ENCODE measurements around the gene MAML2. TPM values are rescaled to one million over a fixed set of nuclear protein-coding genes. Genes with fewer than 3 reads are reported as not detected.

Gene MAML2
- total and polyA plus RNA-seq, 2 of the 8 experiments (the other 6 are each of a cell fraction or from before 2014, with no cell fraction given), result 3.8 to 6.6 TPM

DNA sequence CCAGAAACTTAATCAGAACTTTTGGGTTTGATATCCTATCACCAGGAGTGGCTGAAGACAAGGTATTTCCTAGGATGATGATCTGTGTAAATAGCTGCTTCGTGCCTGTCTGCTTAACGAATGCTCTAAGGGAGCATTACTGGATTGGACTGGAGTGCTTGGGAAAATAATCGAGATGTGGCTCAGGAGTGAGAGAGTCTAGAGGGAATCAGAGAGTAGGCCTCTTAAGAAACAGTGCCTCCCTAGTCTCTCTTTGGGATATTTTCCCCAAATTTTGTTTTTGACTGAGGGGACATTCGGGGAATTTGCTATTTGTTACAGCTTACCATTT is 2.5 kb downstream of the MAML2 start:
- H3K14ac ChIP-seq (ENCODE audit: insufficient read length), result no peak overlapping the region
- H3K79me2 ChIP-seq (ENCODE audit: control insufficient read depth in 1 of 2, insufficient read depth in 2 of 2, low read length in 2 of 2), result peaks cover 0 to 22% of the 10 kb centered on the region in 2 experiments; a peak in 2 of 4 replicates
- WGBS, 2 experiments (ENCODE audit: extremely low coverage in 1 of 2, insufficient coverage in 1 of 2, insufficient read length in 1 of 2, insufficient replicate concordance in 2 of 2, low coverage in 1 of 2, low lambda C conversion rate in 2 of 2, missing lambda C conversion rate in 1 of 2), result 83% methylated on average over 4 of the region's 4 CpGs; no CpG with 5 or more reads in 1 of the 2 experiments
- H3K36me3 ChIP-seq (ENCODE audit: control insufficient read depth in 2 of 4, insufficient read depth in 4 of 4, low read length in 3 of 4), result no peaks in the 10 kb centered on the region
- H4K5ac ChIP-seq (ENCODE audit: insufficient read length, low read depth, low read length), result no peak overlapping the region
- no peak overlapping the region for H3K9ac ChIP-seq (replicated peaks in 1 of 4; ENCODE audit: extremely low read depth in 1 of 4, low read depth in 3 of 4, low read length in 3 of 4)
- H3K4ac ChIP-seq (replicated peaks; ENCODE audit: insufficient read length, low read depth, low read length), result no peak overlapping the region
- no peak for FAIRE-seq
- H3K23ac ChIP-seq (ENCODE audit: insufficient read length), result no peak overlapping the region
- H3K18ac ChIP-seq (ENCODE audit: extremely low read depth, low read length), result no peak overlapping the region
- no peaks in the 10 kb centered on the region for H4K20me1 ChIP-seq (replicated peaks in 1 of 2; ENCODE audit: control insufficient read depth in 1 of 2, insufficient read depth in 2 of 2, low read length in 2 of 2)
- H3K4me1 ChIP-seq (replicated peaks in 1 of 4; ENCODE audit: control insufficient read depth in 3 of 4, insufficient read depth in 4 of 4, low read length in 3 of 4), result peaks cover 0 to 27% (median 11%) of the 10 kb centered on the region in 4 experiments; a peak in 6 of 7 replicates
- H3K27ac ChIP-seq (ENCODE audit: low read depth, low read length), result no peak overlapping the region
- H2AFZ ChIP-seq (ENCODE audit: low read length), result no peak overlapping the region
- no peak overlapping the region; a peak in 1 of 4 replicates for H3K4me2 ChIP-seq (ENCODE audit: insufficient read depth in 1 of 2, low read depth in 2 of 2, low read length in 2 of 2)
- no peak overlapping the region for H3K56ac ChIP-seq (replicated peaks; ENCODE audit: insufficient read length, low read depth, low read length)
- no peak overlapping the region for H2BK12ac ChIP-seq (ENCODE audit: low read depth, low read length)
- no peak overlapping the region for H2AK5ac ChIP-seq (ENCODE audit: low read depth, low read length)
- H3K9me3 ChIP-seq (ENCODE audit: insufficient read depth in 2 of 2, low read depth in 1 of 2, low read length in 1 of 2), result no peaks in the 10 kb centered on the region
- no peak for DNase-seq (ENCODE audit: low read depth in 1 of 2, low spot score in 2 of 2)
- ChIA-PET CTCF (ENCODE audit: partially characterized antibody) (interaction anchor here (0.5 to 7.7 kb wide), 11 partner anchors 9 to 492 kb away, joined by 3 to 49 read pairs (median 3); no protein-coding TSS in a partner anchor), POLR2A (ENCODE audit: partially characterized antibody) (interaction anchor here (1.1 to 3.3 kb wide), 2 partner anchors 8 to 15 kb away, joined by 3 to 13 read pairs; no protein-coding TSS in a partner anchor)
- H3K23me2 ChIP-seq (ENCODE audit: low read depth, low read length), result peaks cover 6% of the 10 kb centered on the region; the same call in 1 of the 2 replicates
- H3K79me1 ChIP-seq (ENCODE audit: low read depth, low read length), result no peaks in the 10 kb centered on the region; the same call in 1 of the 2 replicates
- no peak overlapping the region for H2BK5ac ChIP-seq (ENCODE audit: low read depth, low read length)
- no peak overlapping the region for H3K4me3 ChIP-seq (ENCODE audit: extremely low read depth in 1 of 4, insufficient read depth in 2 of 4, low read depth in 3 of 4, low read length in 4 of 4)
- H3K27me3 ChIP-seq (replicated peaks in 1 of 4; ENCODE audit: control insufficient read depth in 3 of 4, extremely low read depth in 1 of 4, insufficient read depth in 3 of 4, low read length in 3 of 4), result peaks cover 0 to 3% (median 0%) of the 10 kb centered on the region in 4 experiments; a peak in 1 of 7 replicates
- no peak overlapping the region for H4K8ac ChIP-seq (ENCODE audit: extremely low read depth, insufficient read depth, low read length)
- H2BK20ac ChIP-seq (ENCODE audit: low read length), result no peak overlapping the region
- H2BK120ac ChIP-seq (replicated peaks; ENCODE audit: low read depth, low read length), result no peak overlapping the region
- no peak overlapping the region for H4K91ac ChIP-seq (replicated peaks; ENCODE audit: insufficient read length, low read length)
- peak overlapping the region; percentile 54; the same call in 1 of the 2 replicates for H2BK15ac ChIP-seq (ENCODE audit: low read length)
- TF ChIP-seq, protein P1, sequence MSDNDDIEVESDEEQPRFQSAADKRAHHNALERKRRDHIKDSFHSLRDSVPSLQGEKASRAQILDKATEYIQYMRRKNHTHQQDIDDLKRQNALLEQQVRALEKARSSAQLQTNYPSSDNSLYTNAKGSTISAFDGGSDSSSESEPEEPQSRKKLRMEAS (IDR thresholded peaks at IDR 0.05), result no peak
